HG03575 (cell line): ENCODE data around the gene CACNB2.

Experiments used
- ATAC-seq: cut with Tn5 transposase; IDR thresholded peaks from one replicate; pipeline ENCODE4 v1.9.1; 2021; ENCODE audit not compliant: unreplicated experiment, insufficient number of reproducible peaks, low FRiP score; ENCODE audit errors: extremely low read depth

The CACNB2 gene

DNA sequence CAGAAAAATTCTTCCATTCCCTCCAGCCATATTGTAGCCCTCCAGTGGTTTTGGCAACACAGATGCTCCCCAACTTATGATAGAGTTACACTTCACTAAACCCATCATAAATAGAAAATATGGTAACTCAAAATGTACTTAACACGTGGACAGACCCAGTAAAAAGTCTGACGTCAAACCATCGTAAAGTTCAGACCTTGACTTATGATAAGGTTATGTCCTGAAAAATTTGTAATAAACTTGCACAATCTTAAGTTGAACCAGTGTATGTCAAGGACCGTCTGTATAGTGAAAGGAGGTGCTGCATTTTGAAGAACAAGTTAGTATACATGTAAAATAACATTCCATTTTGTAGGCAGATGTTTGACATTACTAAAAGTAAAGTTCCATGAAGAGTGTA is 368.4 kb downstream of the CACNB2 start:
- ATAC-seq: no peak

DNA sequence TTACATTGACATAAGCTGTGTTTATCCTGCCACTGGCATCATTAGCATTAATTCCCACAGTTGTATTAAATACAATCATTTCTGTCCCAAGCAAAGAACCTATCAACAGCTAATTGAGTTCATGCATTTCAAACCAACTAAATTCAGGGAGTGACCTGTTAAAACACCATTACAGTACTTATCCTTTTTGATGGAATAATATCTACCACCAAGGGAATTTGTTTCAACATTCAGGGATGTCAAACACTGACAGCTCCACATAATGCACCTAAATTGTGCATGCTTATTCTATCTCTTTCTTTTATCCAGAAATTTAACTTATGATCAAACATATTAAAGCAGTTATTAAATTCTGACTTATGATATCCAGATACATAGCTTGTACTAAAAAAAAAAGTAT is 374.3 kb downstream of the CACNB2 start:
- no peak for ATAC-seq

DNA sequence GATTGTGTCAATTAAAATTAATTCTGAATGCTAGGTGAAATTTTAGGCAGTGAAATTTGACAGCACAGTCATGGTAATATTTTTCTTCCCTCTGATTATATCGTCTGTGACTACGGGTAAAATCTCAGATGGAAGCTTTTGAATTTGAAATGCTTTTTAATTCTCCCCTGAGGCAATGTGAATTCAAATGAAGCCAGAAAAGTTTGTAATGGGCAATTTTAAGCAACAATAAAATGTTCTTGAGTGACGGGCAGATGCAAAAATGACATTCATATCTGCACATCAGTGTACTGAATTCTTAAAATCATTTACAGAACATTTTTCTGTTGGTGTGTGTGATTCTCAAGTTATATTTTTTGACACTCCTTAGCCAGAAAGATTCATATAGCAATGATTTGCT is 376.6 kb downstream of the CACNB2 start:
- no peak for ATAC-seq

DNA sequence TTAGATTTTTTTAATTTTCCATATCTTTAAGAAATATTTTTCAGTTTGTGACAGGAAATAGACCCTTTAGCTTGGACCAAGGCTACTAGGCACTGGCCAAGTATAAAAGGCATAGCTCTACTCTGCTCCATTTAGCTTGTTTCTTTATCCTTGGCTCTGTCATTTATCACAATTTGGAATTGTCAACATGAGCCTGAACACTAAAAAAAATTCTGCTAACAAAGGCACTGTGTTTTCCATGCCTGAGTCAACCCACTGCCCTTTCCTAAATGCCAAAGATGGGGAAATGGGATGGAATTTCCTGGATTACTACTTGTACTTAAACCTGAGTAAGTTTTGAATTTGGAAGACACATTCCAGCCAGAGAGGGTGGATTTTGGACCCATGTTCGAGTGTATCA is 382.8 kb downstream of the CACNB2 start:
- no peak for ATAC-seq

DNA sequence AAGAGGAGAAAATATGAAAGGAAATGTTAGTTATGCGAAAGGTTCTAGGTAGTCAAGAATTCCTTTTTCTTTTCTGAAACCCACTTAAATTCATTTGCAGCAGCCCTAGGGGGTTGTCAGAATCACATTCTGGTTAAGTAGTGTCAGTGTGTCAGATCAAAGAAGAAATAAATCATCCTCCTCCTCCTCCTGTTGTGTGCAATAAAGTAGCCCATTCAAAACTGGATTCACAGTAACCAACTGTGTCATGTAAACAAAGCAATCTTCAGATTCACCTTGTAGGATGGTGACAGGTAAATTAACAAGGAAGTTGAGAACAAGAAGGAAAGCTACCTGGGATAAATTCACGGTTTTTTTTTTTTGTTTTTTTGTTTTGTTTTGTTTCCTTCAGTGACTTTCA is 383.6 kb downstream of the CACNB2 start:
- no peak for ATAC-seq

DNA sequence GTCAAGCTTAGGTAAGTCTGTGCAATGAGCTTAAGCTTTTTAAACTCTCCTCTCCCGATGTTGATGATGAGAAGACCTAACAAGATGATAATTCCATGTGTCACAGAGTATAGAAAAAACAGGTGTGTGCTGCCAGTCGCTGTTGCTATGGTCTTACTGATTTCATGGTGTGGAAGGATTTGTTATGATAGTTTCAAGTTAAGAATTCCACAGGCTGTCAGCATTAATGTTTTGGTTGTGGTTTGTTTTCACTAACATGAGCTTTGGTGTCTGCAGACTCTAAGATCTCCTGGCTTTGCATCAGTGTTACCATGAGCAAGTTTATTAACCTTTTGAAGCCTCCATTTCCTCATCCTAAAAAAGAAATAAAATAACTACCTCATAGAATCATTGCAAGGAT is 387.5 kb downstream of the CACNB2 start:
- no peak for ATAC-seq

DNA sequence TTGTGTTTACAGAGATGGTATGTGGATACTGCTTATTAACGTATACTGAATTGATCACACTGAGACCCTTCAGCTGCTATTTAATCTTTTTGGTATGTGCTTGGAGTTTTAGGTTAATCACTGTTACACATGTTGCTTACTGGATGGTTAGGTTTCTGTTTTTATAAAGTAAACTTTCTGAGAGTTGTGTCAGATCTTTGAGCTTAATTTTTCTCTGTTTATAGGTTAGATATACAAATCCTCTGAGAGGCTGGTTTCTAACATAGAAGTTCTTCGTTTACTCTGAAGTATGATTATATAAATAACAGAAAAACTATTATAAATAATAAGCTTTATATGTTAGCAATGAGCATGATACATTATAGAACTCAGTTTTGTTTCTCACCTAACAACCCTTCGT is 388.1 kb downstream of the CACNB2 start:
- ATAC-seq: no peak

DNA sequence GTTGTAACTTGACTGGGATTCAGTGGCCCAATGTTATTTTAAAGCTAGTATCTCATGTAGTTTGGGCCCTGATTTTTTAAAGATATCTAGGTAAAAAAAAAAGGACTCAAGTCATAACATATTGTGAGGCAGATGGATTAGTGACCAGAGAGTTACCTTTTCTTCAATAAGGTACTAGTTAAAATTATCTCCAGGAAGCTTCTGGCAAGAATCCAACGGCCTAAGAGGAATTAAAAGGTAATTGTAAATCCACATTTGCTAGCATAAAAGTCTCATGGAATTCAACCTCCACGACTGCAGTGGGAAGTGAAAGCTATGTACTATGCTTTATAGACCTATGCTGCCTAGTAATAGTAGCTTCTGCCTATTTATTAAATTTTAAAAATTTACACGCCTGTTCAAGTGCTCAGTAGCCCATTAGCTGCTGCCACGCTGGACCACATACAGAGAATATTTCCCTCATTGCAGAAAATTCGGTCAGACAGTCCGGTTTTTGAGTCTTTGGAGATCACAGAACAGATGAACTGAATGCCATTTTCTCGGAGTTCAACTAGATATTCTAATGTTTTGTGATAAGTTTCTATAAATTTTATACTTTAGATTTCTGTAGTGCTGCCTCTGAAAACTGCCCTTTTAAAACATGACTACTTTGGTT is 392.8 kb downstream of the CACNB2 start:
- no peak for ATAC-seq

DNA sequence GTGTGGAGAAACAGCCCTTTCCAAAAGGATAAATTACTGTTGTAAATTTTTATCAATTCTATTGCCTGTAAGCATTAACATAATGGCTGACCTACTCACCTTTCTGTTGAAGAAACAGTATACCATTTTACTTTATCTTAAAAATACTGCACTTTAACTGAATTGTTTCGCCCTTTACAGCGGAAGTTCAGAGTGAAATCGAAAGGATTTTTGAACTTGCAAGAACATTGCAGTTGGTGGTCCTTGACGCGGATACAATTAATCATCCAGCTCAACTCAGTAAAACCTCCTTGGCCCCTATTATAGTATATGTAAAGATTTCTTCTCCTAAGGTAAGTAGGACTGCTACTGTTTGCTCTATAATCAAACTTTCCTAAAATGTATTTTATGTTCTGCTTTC is 393.7 kb downstream of the CACNB2 start:
- no peak for ATAC-seq

DNA sequence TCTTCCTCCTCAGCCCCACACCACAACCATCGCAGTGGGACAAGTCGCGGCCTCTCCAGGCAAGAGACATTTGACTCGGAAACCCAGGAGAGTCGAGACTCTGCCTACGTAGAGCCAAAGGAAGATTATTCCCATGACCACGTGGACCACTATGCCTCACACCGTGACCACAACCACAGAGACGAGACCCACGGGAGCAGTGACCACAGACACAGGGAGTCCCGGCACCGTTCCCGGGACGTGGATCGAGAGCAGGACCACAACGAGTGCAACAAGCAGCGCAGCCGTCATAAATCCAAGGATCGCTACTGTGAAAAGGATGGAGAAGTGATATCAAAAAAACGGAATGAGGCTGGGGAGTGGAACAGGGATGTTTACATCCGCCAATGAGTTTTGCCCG is 399.1 kb downstream of the CACNB2 start:
- ATAC-seq: no peak

DNA sequence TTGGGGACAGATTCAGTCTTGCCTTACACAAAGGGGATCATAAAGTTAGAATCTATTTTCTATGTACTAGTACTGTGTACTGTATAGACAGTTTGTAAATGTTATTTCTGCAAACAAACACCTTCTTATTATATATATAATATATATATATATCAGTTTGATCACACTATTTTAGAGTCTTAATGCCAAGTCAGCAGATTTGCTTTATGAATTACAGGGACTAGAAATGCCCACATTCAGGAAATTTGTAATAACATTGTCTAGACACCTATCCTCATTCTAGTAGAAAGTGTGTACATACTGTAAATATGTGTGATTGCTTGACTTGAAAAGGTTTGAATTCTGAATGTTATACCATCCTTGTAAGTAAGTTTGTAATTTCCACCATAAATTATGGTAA is 400.0 kb downstream of the CACNB2 start:
- no peak for ATAC-seq

DNA sequence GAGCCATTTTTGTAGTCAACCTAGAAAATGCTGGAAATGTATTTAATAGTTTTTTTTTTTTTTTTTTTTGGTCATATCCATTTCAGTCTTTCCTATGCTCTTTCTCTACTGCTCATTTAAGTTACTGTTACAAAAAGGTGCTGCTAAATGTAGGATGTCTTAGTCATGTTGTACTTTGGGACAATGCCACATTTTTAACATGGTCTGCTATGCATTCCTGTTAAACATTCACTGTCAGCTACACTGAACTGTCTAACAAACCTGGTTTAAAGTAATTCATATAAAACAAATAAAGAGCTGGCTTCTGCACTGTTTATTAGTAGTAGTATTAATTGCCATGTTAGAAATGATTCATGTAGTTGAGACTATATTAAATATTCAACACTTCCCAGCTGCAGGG is 402.6 kb downstream of the CACNB2 start:
- ATAC-seq: no peak

DNA sequence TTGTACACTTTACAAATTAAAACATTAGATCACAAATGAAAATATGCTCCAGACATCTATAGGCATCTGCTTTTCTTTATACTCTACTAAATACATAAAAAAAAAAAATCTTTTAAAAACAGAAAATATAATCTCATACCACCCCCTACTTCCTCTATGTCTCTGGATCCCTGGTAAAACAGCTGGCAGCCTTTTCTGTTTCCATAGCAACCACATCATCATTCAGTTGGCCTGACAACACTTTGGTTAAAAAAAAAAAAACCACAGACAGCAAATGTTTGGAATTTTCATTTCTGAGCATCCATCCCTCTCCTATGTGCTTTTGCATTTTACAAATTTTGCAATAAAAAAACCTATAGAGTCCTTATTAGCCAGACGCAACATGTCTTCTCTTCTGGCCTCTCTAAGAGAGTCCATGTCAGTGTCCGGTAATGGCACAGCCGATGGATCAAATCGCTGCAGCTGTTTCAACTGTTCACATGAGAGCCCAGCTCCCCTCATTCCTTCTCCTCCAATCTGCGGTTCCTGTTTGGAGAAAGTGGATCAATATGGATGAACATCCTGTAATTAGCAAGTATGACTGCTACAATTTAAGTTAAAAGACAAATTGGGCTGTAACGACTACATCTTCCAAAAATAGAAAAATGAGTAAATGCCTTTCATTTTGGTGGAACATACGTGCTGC is 405.5 kb downstream of the CACNB2 start:
- ATAC-seq: no peak

DNA sequence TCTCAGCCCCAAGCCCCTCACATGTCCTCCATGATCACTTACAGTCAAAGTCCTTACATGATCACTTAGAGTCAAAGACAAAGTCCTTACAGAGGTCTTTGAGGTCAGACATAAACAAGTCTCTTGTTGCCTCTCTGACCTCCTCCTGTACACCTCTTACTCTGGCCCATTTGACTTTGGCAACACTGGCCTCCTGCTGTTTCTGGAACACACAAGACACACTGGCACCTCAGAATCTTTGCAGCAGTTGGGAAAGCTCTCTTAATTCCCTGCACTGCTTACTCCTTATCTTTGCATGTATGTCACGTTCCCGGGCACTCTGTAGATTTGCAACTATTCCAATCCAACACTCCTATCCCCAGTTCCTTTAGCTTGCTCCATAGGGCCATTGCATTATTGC is 408.9 kb downstream of the CACNB2 start:
- no peak for ATAC-seq

DNA sequence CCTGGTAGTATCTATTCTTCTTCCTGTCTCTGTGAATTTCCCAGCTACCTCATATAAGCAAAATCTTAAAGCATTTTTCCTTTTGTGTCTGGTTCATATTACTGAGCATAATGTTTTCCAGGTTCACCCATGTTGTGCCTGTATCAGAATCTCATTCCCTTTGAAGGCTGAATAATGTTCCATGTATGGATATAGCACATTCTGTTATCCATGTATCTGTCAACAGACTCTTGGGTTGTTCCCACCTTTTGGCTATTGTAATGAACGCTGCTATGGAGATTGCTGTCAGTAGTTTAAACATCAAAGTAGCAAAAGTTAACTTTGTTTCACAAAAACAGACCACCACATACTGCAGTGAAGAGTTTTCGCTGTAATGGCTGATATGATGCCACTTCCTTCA is 411.2 kb downstream of the CACNB2 start:
- no peak for ATAC-seq

DNA sequence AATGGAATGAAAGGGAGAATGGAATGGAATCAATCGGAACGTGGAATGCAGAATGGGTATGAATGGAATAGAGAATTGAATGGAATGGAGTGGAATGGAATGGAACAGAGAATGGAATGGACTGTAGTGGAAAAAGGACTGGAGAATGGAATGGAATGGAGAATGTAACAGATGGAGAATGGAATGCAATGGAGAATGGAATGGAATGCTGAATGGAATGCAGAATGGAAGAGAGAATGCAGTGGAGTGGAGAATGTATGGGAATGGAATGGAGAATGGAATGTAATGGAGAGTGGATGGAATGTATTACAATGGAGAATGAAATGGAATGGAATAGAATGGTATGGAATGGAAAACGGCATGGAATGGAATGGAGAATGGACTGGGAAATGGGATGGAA is 414.3 kb downstream of the CACNB2 start:
- ATAC-seq: no peak

DNA sequence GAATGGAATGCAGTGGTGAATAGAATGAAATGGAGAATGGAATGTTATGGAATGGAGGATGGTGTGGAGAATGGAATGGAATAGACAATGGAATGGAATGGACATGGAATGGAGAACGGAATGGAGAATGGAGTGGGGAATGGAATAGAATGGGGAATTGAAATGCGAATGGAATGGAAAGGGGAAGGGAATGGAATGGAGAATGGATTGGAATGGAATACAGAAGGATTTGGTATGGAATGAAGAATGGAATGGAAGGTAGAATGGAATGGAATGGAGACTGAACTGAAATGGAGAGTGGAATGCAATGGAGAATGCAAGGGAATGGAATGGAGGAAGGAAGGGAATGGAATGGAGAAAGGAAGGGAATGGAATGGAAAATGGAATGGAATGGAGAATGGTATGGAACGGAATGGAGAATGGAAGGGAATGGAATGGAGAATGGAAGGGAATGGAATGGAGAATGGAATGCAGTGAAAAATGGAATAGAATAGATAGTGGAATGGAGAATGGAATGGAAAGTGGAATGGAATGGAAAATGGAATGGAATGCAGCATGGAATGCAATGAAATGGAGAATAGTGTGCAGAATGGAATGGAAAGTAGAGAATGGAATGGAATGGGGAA is 416.4 kb downstream of the CACNB2 start:
- ATAC-seq: no peak

DNA sequence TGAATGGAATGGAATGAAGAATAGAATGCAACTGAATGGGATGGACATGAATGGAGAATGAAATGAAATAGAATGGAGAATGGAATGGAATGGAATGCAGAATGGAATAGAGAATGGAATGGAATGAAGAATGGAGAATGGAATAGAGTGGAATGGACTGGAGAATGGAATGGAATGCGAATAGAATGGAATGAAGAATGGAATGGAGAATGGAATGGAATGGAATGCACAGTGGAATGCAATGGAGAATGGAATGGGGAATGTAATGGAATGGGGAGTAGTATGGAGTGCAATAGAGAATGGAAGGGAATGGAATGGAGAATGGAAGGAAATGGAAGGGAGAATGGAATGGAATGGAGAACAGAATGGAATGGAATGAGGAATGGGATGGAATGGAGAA is 417.7 kb downstream of the CACNB2 start:
- ATAC-seq: no peak

DNA sequence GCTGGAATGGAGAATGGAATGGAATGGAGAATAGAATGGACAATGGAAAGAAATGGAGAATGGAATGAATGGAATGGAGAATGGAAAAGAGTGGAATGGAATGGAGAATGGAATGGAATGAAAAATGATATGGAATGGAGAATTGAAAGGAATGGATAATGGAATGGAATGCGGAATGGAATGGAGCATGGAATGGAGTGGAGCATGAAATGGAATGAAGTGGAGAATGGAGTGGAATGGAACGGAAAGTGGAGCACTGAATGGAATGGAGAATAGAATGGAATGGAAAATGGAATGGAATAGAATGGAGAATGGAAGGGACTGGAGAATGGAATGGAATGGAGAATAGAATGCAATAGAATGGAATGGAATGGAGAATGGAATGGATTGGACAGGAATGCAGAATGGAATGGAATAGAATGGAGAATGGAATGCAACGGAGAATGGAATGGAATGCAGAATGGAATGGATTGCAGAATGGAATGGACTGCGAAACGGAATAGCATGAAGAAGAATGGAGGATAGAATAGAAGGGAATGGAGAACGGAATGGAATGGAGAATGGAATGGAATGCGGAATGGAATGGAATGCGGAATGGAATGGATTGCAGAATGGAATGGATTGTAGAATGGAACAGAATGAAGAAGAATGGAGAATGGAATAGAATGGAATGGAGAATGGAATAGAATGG is 421.8 kb downstream of the CACNB2 start:
- no peak for ATAC-seq
